Measurements from ENCODE around the gene C2CD3. TPM values are rescaled to one million over a fixed set of nuclear protein-coding genes. Genes with fewer than 3 reads are reported as not detected.

C2CD3 gene
- total and polyA plus RNA-seq, 9 of the 15 experiments (the other 6 are each of a cell fraction or from before 2014, with no cell fraction given) = 4.4 to 20.2 (median 15.4) TPM

DNA sequence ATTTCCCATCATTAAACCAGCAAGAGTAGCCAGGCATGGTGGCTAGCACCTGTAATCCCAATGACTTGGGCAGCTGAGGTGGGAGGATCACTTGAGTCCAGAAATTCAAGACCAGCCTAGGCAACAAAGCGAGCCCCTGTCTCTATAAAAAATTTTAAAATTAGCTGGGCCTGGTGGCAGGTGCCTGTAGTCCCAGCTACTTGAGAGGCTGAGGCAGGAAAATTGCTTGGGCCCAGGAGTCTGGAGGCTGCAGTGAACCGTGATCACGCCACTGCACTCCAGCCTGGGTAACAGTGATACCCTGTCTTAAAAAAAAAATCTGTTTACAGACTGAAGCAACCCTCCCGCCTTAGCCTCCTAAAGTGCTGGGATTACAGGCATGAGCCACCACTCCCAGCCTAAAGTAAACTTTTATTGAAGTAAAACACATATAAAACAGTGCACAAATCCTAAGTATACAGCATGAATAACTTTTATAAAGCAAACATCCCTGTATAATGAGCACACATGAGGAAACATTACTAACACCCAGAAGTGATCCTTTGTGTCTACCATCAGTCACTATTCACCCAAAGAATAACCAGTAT is 174.5 kb downstream of the C2CD3 start:
- ChIA-PET CTCF (ENCODE audit: low intra/inter-chr PET ratio) (no interaction called here), POLR2A (interaction anchor here (0.7 kb wide), 1 partner anchor 30 kb away, joined by 3 read pairs; no protein-coding TSS in a partner anchor)
- 49% methylated on average over 4 of the region's 4 CpGs for WGBS (ENCODE audit: insufficient coverage, low coverage, missing lambda C conversion rate)
- Histone ChIP-seq H3K9me1 (ENCODE audit: control insufficient read depth, insufficient read depth, low read length) (no peaks in the 10 kb centered on the region), H3K4me3 (no peak overlapping the region), H3K27ac (ENCODE audit: extremely low read depth, low read depth, low read length) (no peak overlapping the region), H3K4me2 (ENCODE audit: insufficient read depth, low read length) (no peak overlapping the region), H3K79me2 (ENCODE audit: control insufficient read depth, insufficient read depth, low read length) (no peaks in the 10 kb centered on the region), H3K9me3 (replicated peaks; ENCODE audit: control insufficient read depth, insufficient read depth, low read depth, low read length) (no peaks in the 10 kb centered on the region), H3K9ac (ENCODE audit: insufficient read depth in 1 of 2, low read depth in 2 of 2, low read length in 2 of 2) (no peak overlapping the region), H3K27me3 (ENCODE audit: control insufficient read depth in 2 of 2, insufficient read depth in 2 of 2, low read length in 2 of 2) (no peaks in the 10 kb centered on the region), H2AFZ (ENCODE audit: low read depth, low read length) (no peak overlapping the region), H4K20me1 (replicated peaks; ENCODE audit: control insufficient read depth, insufficient read depth, low read length) (no peaks in the 10 kb centered on the region), H3K36me3 (ENCODE audit: control insufficient read depth, insufficient read depth, low read length) (no peaks in the 10 kb centered on the region), H3K4me1 (replicated peaks in 1 of 2; ENCODE audit: control insufficient read depth in 2 of 2, insufficient read depth in 2 of 2, low read length in 2 of 2) (peaks cover 6% of the 10 kb centered on the region in 2 experiments; a peak in 3 of 5 replicates)
- ATAC-seq (no peak), FAIRE-seq (no peak), DNase-seq (ENCODE audit: extremely low read depth in 1 of 4, low spot score in 3 of 4) (no peak)
- in situ Hi-C loops (cut with MboI) = no loop called here
- BruUV-seq (replicated peaks) = no TSS peak
- intact Hi-C loops (cut with micrococcal nuclease) = no loop called here
- TF ChIP-seq SLC30A9 (CRISPR knock-in tag; IDR thresholded peaks at IDR 0.05) (no peak), ZNF512 (tag; IDR thresholded peaks at IDR 0.05) (no peak), STAT6 (CRISPR knock-in tag; IDR thresholded peaks at IDR 0.05) (no peak), ZNF436 (CRISPR knock-in tag; IDR thresholded peaks at IDR 0.05) (no peak), NCOR1 (IDR thresholded peaks at IDR 0.05) (no peak), GMEB1 (CRISPR knock-in tag; IDR thresholded peaks at IDR 0.05) (no peak), C11orf30 (IDR thresholded peaks at IDR 0.05; ENCODE audit: low read depth) (no peak), ZFP36 (IDR thresholded peaks at IDR 0.05; ENCODE audit: low read depth, low read length, partially characterized antibody) (no peak), ZNF57 (CRISPR knock-in tag; IDR thresholded peaks at IDR 0.05) (no peak), DIDO1 (tag; IDR thresholded peaks at IDR 0.05; ENCODE audit: low read depth) (no peak), NR2F6 (CRISPR knock-in tag; IDR thresholded peaks at IDR 0.05) (no peak), CEBPZ (IDR thresholded peaks at IDR 0.05; ENCODE audit: borderline replicate concordance, low read depth, low read length) (no peak), ZNF124 (CRISPR knock-in tag; IDR thresholded peaks at IDR 0.05) (no peak), ZNF232 (CRISPR knock-in tag; IDR thresholded peaks at IDR 0.05) (no peak)
